GM11168 (cell line): Measurements from ENCODE around the gene CLASRP.
"Not testable (repeated sequence)": the region's sequence is repeated elsewhere in the genome, so short reads cannot be mapped to it uniquely, and the experiment has no call there.

ENCODE experiments used
- in situ Hi-C: fragments of 300-500 bp; cut with MboI; formaldehyde crosslinking; loops from one replicate; pipeline ENCODE4 v1.12.0; 2022; ENCODE audit warnings: low sequenced_read_pairs; ENCODE audit not compliant: unreplicated experiment

The CLASRP gene, protein sequence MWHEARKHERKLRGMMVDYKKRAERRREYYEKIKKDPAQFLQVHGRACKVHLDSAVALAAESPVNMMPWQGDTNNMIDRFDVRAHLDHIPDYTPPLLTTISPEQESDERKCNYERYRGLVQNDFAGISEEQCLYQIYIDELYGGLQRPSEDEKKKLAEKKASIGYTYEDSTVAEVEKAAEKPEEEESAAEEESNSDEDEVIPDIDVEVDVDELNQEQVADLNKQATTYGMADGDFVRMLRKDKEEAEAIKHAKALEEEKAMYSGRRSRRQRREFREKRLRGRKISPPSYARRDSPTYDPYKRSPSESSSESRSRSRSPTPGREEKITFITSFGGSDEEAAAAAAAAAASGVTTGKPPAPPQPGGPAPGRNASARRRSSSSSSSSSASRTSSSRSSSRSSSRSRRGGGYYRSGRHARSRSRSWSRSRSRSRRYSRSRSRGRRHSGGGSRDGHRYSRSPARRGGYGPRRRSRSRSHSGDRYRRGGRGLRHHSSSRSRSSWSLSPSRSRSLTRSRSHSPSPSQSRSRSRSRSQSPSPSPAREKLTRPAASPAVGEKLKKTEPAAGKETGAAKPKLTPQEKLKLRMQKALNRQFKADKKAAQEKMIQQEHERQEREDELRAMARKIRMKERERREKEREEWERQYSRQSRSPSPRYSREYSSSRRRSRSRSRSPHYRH

DNA sequence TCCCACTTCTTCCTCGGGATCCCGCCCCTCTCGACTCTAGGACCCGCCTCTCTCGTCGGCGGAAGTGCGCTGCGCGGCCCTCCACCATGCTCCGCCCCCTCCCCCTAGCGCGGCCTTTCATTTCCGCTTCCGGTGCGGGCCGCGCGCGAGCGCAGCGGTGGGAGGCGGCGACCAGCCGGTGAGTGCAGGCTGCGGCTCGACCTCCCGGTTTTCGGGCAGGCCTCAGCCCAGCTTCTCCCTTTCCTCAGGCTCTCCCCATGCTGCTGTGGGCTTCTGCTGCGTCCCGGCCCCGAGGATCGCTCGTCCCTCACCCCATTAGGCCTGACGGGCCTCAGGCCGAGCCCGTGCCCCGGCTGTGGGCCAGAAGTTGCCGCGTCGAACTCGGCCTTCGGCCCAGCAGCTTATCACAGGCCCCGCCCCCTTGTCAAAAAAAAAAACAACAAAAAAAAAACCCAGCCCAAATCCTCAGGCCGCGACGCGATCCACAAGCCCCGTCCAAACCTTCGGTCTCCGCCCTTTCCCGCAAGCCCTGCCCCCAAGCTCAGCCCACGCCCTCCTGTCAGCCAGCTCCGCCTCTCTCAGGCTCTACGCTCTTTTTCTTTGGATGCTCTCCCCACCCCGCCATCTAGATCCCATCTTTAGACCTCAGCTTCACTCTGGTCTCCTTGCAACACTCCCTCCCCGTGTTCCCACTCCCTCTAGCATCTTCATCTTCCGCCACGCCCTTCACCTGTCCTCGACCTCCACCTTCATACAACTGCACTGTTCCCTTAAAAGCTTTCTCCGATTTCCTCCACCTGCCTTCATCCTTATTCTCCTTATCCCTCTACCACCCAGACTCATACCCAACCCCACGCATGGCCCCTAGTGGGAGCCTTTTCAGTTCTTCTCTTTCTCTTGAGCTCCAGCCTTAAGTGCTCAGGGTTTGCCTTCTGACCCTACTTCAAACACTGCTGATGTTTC is at the start of gene CLASRP:
CLASRP (plus strand) TSS at position 115 of the 963 bp plus-strand sequence. CDS start 1,168 bp downstream, outside the sequence.
- in situ Hi-C loops: no loop called here

DNA sequence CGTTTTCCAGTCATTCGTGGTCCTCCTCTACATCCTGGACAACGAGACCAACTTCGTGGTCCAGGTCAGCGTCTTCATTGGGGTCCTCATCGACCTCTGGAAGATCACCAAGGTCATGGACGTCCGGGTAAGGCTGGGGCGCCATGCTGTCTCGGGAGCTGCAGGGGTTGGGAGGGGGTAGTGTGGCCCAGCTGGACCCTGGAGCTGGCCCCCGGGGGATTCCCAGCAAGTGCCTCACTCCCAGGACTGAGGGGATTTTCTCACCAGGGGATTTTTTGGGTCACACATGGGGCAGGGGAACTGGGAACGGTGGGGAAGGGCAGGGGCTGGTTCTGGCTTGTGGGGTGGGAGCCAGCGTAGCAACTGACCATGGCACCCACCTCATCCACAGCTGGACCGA is 48.4 kb upstream of the CLASRP start:
- in situ Hi-C loops: no loop called here

DNA sequence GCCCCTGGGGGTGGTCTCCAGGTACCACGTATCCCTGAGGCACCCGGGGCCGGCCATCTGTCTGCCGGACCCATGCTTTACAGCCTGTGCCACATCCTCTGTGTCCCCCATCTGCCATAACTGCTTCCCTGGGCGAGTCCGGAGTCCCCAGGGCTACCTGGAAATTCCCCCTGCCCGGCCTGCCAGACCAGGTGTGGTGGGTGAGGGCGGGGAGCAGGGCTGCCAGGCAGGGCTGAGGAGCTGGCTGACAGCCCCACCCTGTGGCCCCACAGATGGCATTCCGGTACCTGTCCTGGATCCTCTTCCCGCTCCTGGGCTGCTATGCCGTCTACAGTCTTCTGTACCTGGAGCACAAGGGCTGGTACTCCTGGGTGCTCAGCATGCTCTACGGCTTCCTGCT is 47.9 kb upstream of the CLASRP start:
- in situ Hi-C loops: no loop called here

- in situ Hi-C loops: no loop called here
Measured at GRCh38 chr19:44992336-44993163, 46.3 kb upstream of the CLASRP start.

- in situ Hi-C loops: no loop called here
Measured at GRCh38 chr19:44993526-44993925, 45.3 kb upstream of the CLASRP start.

DNA sequence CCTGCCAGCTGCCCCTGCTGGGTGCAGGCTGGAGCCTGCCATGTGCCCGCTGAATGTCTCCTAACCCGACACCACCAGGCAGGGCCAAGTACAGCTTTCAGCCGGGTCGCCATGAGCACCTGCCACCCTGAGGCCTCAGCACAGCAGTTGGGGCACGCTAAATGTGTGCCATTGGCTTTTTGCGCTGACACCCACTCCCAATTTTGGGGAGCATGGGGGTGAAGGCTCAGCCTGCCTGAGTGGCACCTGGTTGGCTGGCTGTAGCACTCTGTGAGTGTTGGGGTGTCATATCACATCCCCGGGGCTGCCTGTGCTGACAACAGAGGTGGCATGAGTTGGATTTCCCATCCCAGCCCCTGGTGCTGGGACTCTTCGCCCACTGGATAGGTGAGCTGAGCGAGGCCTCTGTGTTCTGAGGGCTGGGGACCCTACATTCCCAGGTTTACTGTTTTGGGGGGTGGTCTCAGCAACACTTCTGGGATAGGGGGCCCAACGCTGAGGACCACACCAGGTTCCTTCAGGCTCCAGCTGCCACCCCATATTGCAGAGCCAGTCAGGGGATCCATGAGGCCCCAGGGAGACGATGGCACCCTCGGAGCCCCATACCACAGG is 44.8 kb upstream of the CLASRP start:
- in situ Hi-C loops: no loop called here

DNA sequence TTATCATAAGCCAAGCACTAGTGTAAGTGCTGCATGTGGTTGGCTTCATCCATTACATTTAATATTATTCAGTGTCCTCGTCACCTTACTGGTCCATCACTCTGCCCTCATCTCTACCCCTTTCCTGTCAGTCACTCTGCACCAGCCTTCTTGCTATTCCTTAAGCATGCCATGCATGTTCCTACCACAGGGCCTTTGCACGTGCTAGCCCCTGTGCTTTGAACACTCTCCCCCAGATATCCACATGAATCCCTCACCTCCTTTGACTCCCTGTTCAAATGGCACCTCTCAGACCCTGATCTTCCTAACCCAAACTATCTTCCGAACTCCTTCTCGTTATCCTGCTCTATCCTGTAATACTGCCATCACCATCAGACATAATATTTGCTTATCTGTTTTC is 40.8 kb upstream of the CLASRP start:
- in situ Hi-C loops: no loop called here

GRCh38 chr19:44999131-44999925 is 39.5 kb upstream of the CLASRP start:
- in situ Hi-C loops: not testable (repeated sequence)

- in situ Hi-C loops: not testable (repeated sequence)
Measured at GRCh38 chr19:45000665-45001064, 38.2 kb upstream of the CLASRP start.

- in situ Hi-C loops: no loop called here
Measured at GRCh38 chr19:45001087-45001739, 37.6 kb upstream of the CLASRP start, which contains the start of gene RELB. Gene RELB, plus strand, starts transcription at chr19:45001464. Its CDS starts 116 bp downstream, at chr19:45001580.

DNA sequence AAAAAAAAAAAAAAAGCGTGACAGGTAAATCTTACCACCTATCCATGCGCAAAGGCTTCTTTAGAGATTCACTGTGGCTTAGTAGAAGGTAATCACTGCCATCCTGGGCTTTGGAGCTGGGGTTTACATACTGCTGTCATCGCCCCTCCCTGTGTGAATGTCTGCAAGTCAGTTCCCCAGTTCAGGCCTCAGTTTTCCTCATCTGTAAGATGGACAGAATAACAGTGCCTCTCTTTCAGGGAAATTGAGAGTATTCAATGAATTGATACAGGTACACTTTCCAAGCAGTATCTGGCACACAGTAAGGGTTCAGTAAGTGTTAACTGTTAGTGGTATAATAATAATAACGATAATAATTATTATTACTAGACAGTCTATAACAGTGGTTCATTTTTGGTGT is 35.4 kb upstream of the CLASRP start:
- in situ Hi-C loops: no loop called here

DNA sequence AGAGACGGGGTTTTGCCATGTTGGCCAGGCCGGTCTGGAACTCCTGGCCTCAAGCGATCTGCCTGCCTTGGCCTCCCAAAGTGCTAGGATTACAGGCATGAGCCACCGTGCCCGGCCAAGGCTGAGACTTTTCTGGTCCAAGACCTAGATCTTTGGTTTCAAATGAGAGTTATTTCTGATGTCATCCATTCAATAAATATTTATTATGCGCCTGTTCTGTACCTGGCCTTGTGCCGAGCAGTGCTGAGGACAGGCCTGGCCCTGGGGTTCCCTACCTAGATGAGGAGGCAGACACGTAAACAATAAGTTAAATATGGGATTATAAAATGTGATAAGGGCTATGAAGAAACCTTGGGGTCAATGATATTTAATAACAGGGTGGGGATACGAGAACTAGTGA is 33.1 kb upstream of the CLASRP start:
- in situ Hi-C loops: no loop called here

DNA sequence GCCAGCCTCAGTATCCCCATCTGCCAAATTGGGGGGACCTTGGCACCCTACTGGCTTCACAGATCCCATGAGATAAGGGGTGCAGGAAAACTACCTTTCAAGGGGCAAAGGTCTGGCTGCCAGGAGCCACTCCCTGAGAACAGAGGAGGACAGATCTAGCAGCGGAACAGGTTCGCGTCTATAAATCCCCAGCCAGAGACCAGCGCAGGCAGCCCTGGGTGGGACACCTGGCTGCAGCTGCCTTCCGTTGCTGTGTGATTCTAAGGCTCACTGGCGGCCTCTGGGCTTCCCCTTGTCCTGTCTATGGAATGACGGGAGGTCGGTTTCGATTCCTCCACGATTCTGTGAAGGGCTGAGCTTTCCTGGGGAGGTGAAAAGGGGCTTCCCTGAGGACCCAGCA is 30.3 kb upstream of the CLASRP start:
- in situ Hi-C loops: no loop called here

DNA sequence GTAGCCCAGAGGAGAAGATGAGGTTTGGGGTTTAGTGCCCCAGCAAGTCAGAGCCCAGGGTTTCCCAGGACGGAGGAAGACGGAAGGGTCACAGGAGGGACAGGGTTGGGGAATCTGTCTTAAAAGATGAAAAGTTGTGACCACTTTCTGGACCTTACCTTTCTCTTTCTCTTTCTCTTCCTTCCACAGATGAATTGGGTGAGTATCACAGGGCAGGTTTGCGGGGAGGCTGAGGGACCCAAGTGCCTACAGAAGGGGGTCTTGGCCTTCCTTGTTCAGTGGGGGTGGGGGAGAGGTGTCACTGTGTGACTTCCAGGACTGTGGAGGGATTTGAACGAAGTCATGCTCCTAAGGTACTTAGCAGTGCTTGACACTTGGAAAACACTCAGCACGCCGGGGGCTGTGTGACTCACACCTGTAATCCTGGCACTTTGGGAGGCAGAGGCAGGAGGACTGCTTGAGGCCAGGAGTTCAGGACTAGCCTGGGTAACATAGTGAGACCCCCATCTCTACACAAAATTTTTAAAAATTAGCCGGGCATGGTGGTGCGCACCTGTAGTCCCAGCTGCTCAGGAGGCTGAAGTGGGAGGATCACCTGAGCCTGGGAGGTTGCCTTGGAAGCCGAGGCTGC is 29.1 kb upstream of the CLASRP start:
- in situ Hi-C loops: no loop called here

DNA sequence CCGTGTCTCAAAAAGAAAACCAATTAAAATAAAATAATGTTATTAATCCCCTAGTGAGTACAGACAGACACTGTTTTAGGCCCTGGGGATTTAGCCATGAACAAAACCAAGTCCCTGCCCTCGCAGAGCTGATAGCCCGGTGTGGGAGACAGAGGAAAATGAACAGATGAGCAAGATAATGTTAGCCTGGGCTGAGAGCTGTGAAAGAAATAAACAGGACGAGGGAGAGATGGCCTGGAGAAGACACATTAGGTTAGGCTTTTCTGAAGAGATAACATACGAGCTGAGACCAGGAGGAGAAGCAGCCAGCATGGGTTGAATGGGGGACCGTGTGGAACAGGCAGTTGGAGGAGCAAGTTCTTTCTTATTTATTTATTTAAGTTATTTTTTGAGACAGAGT is 28.5 kb upstream of the CLASRP start:
- in situ Hi-C loops: no loop called here

DNA sequence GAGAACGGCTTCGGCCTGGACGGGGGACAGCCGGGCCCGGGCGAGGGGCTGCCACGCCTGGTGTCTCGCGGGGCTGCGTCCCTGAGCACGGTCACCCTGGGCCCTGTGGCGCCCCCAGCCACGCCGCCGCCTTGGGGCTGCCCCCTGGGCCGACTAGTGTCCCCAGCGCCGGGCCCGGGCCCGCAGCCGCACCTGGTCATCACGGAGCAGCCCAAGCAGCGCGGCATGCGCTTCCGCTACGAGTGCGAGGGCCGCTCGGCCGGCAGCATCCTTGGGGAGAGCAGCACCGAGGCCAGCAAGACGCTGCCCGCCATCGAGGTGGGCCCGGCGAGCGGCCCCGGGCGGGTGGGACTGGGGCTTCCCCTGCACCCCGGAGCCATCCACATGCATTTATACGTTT is 26.9 kb upstream of the CLASRP start:
- in situ Hi-C loops: no loop called here
